HG02623 (cell line): ENCODE measurements around the gene FCGR1A.
"Not testable (repeated sequence)": the region's sequence is repeated elsewhere in the genome, so short reads cannot be mapped to it uniquely, and the experiment has no call there.

Experiments used
- ATAC-seq: cut with Tn5 transposase; IDR thresholded peaks from one replicate; pipeline ENCODE4 v1.9.1; 2021; ENCODE audit warnings: moderate library complexity; ENCODE audit not compliant: unreplicated experiment

The FCGR1A gene

GRCh38 chr1:149775510-149776147 lies 6.9 kb upstream of the FCGR1A start:
- not testable (repeated sequence) for ATAC-seq

- not testable (repeated sequence) for ATAC-seq
Measured at GRCh38 chr1:149777084-149777483, 5.4 kb upstream of the FCGR1A start.

GRCh38 chr1:149778313-149778712 lies 4.2 kb upstream of the FCGR1A start:
- not testable (repeated sequence) for ATAC-seq

GRCh38 chr1:149781413-149781984 lies 995 bp upstream of the FCGR1A start:
- ATAC-seq, result not testable (repeated sequence)

- ATAC-seq, result not testable (repeated sequence)
Measured at GRCh38 chr1:149783289-149783688, 795 bp downstream of the FCGR1A start.

- ATAC-seq, result not testable (repeated sequence)
Measured at GRCh38 chr1:149783868-149784267, 1.4 kb downstream of the FCGR1A start.

- ATAC-seq, result not testable (repeated sequence)
Measured at GRCh38 chr1:149787688-149788451, 5.4 kb downstream of the FCGR1A start.

- peak; percentile 74 for ATAC-seq
Measured at GRCh38 chr1:149792502-149792901, 10.0 kb downstream of the FCGR1A start.

- peak; percentile 88 for ATAC-seq
Measured at GRCh38 chr1:149792912-149793515, 10.5 kb downstream of the FCGR1A start.

- ATAC-seq, result not testable (repeated sequence)
Measured at GRCh38 chr1:149793885-149794284, 11.4 kb downstream of the FCGR1A start.

GRCh38 chr1:149801628-149802027 lies 19.1 kb downstream of the FCGR1A start:
- not testable (repeated sequence) for ATAC-seq

GRCh38 chr1:149804417-149805080 lies 22.1 kb downstream of the FCGR1A start:
- ATAC-seq, result not testable (repeated sequence)

GRCh38 chr1:149810697-149811405 lies 28.4 kb downstream of the FCGR1A start:
- ATAC-seq, result not testable (repeated sequence)

- not testable (repeated sequence) for ATAC-seq
Measured at GRCh38 chr1:149811514-149811889, 29.0 kb downstream of the FCGR1A start.

- ATAC-seq, result peak; percentile 73
Measured at GRCh38 chr1:149811890-149812829, 29.7 kb downstream of the FCGR1A start.

GRCh38 chr1:149812893-149813801 lies 30.7 kb downstream of the FCGR1A start:
- not testable (repeated sequence) for ATAC-seq

- not testable (repeated sequence) for ATAC-seq
Measured at GRCh38 chr1:149820387-149820786, 37.9 kb downstream of the FCGR1A start.

- ATAC-seq, result not testable (repeated sequence)
Measured at GRCh38 chr1:149826555-149826954, 44.1 kb downstream of the FCGR1A start.
